Testis (tissue), 3 donors: ENCODE results near the gene IRF1. TPM values are rescaled to one million over a fixed set of nuclear protein-coding genes. Genes with fewer than 3 reads are reported as not detected.

Source experiments
- DNase-seq: peaks from one replicate; pipeline ENCODE4 v3.0.0-alpha.2; 2019
- H3K27ac ChIP-seq, 2 donors: fragments of 200-600 bp; sonication (generic); one replicate each; pipeline ENCODE4 v1.5.1; 2019
- H3K27me3 ChIP-seq: fragments of 200-600 bp; sonication (generic); one replicate; pipeline ENCODE4 v1.5.1; 2019
- H3K36me3 ChIP-seq: fragments of 200-600 bp; sonication (generic); one replicate; pipeline ENCODE4 v1.5.1; 2017; ENCODE audit warnings: low read depth; ENCODE audit errors: missing control alignments
- H3K4me1 ChIP-seq: fragments of 200-600 bp; sonication (generic); one replicate; pipeline ENCODE4 v1.5.1; 2019
- H3K4me3 ChIP-seq, 2 donors: fragments of 200-600 bp; sonication (generic); one replicate each; pipeline ENCODE4 v1.5.1; 2017 to 2019
- H3K9me3 ChIP-seq: fragments of 200-600 bp; sonication (generic); one replicate; pipeline ENCODE4 v1.5.1; 2017
- CTCF ChIP-seq, 3 experiments: fragments of 450-650 bp in 2 of 3; fragments of 200-600 bp in 1 of 3; sonication (generic) in 1 of 3; IDR thresholded peaks; one replicate each; pipeline ENCODE4 v1.5.1; 2016 to 2019; ENCODE audit warnings: antibody characterized with exemption in 3 of 3, mild to moderate bottlenecking in 2 of 3, moderate library complexity in 1 of 3
- POLR2A ChIP-seq: fragments of 450-650 bp; IDR thresholded peaks from one replicate; pipeline ENCODE4 v1.6.1; 2017; ENCODE audit warnings: antibody characterized with exemption, mild to moderate bottlenecking, moderate library complexity
- WGBS, 2 donors: methylation state at CpG; one replicate each; pipeline ENCODE4 v1.1.5; 2018; 5-methylcytosine and 5-hydroxymethylcytosine counted together
- intact Hi-C: fragments of 100-400 bp; cut with DNase I; formaldehyde crosslinking; loops from one replicate; pipeline ENCODE4 v1.15.1; 2023; ENCODE audit warnings: low total_unique reads
- polyA plus RNA-seq: library from polyadenylated mRNA; stranded (reverse); fragments of 350-450 nt; fragmentation: Illumina TruSeq; extraction: RNeasy Lipid Tissue Mini Kit (QIAGEN cat#74804); gene quantifications from one replicate; pipeline ENCODE4 v1.2.3, GENCODE V29; 2014; ENCODE audit warnings: low read depth, low replicate concordance; ENCODE audit not compliant: insufficient read depth
- total RNA-seq, 2 donors: library from RNA; depleted of rRNA; stranded (reverse); fragments of >200 nt; gene quantifications; one replicate each; pipeline ENCODE4 v1.2.3, GENCODE V29; 2016

The IRF1 gene
- total and polyA plus RNA-seq, 3 donors from 2014 or later: 20.2 to 31.7 (median 22.5) TPM

GRCh38 chr5:132473019-132473531 lies 17.5 kb downstream of the IRF1 start:
- WGBS, 2 donors: 93 to 95% methylated on average over 8 of the region's 8 CpGs
- TF ChIP-seq POLR2A: no peak
- TF ChIP-seq CTCF (IDR thresholded peaks at IDR 0.05): no peak
- Histone ChIP-seq H3K4me3 (no peak overlapping the region), H3K4me1 (peaks cover 7% of the 10 kb centered on the region), H3K27ac (no peak overlapping the region), H3K27me3 (no peaks in the 10 kb centered on the region), H3K9me3 (no peaks in the 10 kb centered on the region), H3K36me3 (no peaks in the 10 kb centered on the region)
- intact Hi-C loops: no loop called here
- DNase-seq: no peak

- H3K36me3 ChIP-seq: no peaks in the 10 kb centered on the region
- no peak overlapping the region for H3K27ac ChIP-seq
- H3K4me1 ChIP-seq: peaks cover 7% of the 10 kb centered on the region
- no peak for TF ChIP-seq POLR2A
- TF ChIP-seq CTCF (IDR thresholded peaks at IDR 0.05): no peak
- 94 to 96% methylated on average over 8 of the region's 8 CpGs for WGBS, 2 donors
- H3K9me3 ChIP-seq: no peaks in the 10 kb centered on the region
- intact Hi-C loops: no loop called here
- H3K27me3 ChIP-seq: no peaks in the 10 kb centered on the region
- no peak for DNase-seq
- H3K4me3 ChIP-seq: no peak overlapping the region
These were observed 18.1 kb downstream of the IRF1 start for GRCh38 chr5:132472431-132472830.

GRCh38 chr5:132471944-132472343 lies 18.6 kb downstream of the IRF1 start:
- peaks cover 7% of the 10 kb centered on the region for H3K4me1 ChIP-seq
- no peak overlapping the region for H3K27ac ChIP-seq
- intact Hi-C loops: no loop called here
- no peaks in the 10 kb centered on the region for H3K36me3 ChIP-seq
- TF ChIP-seq CTCF (IDR thresholded peaks at IDR 0.05) (no peak), POLR2A (no peak)
- no peaks in the 10 kb centered on the region for H3K27me3 ChIP-seq
- 90 to 95% methylated on average over 7 of the region's 7 CpGs for WGBS, 2 donors
- no peak overlapping the region for H3K4me3 ChIP-seq
- H3K9me3 ChIP-seq: no peaks in the 10 kb centered on the region
- no peak for DNase-seq

GRCh38 chr5:132471151-132471907 lies 19.2 kb downstream of the IRF1 start:
- H3K27me3 ChIP-seq: no peaks in the 10 kb centered on the region
- intact Hi-C loops: no loop called here
- H3K9me3 ChIP-seq: no peaks in the 10 kb centered on the region
- no peaks in the 10 kb centered on the region for H3K36me3 ChIP-seq
- TF ChIP-seq POLR2A (no peak), CTCF (IDR thresholded peaks at IDR 0.05) (no peak)
- 89 to 94% methylated on average over 2 of the region's 2 CpGs for WGBS, 2 donors
- no peak for DNase-seq
- peaks cover 12% of the 10 kb centered on the region for H3K4me1 ChIP-seq
- H3K27ac ChIP-seq: no peak overlapping the region
- H3K4me3 ChIP-seq: no peak overlapping the region

- no peaks in the 10 kb centered on the region for H3K27me3 ChIP-seq
- WGBS, 2 donors: 50 to 92% methylated on average over 1 of the region's 1 CpG
- TF ChIP-seq POLR2A (no peak), CTCF (IDR thresholded peaks at IDR 0.05) (no peak)
- no peak overlapping the region for H3K27ac ChIP-seq
- no peaks in the 10 kb centered on the region for H3K36me3 ChIP-seq
- intact Hi-C loops: no loop called here
- no peak for DNase-seq
- H3K4me1 ChIP-seq: peaks cover 16% of the 10 kb centered on the region
- H3K4me3 ChIP-seq: no peak overlapping the region
- no peaks in the 10 kb centered on the region for H3K9me3 ChIP-seq
These were observed 20.0 kb downstream of the IRF1 start for GRCh38 chr5:132470596-132470995.
